Measurements from ENCODE around the gene RETREG2.
"Not testable (repeated sequence)": the region's sequence is repeated elsewhere in the genome, so short reads cannot be mapped to it uniquely, and the experiment has no call there.

RETREG2 gene

DNA sequence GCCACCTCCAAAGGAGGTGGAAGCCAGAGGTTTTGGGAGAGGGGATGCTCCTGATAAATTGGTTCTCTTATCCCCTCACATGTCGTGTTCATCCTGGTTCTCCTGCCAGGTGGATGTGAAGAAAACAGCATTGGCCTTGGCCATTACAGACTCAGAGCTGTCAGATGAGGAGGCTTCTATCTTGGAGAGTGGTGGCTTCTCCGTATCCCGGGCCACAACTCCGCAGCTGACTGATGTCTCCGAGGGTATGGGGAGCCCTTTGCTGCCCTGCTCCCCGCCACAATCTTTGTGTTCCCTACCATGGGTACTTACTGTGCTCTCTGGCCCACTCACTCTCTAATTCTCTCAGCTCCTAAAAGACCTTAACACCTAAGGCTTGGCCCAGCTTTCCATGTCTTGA, 3.5 kb downstream of the RETREG2 start:
- in situ Hi-C loops (cut with HindIII; ENCODE audit: low pct_ligation_motif_present, low pct_unique_long_range_greater_than_20kb, low sequenced_read_pairs), result no loop called here
- no peak for DNase-seq

DNA sequence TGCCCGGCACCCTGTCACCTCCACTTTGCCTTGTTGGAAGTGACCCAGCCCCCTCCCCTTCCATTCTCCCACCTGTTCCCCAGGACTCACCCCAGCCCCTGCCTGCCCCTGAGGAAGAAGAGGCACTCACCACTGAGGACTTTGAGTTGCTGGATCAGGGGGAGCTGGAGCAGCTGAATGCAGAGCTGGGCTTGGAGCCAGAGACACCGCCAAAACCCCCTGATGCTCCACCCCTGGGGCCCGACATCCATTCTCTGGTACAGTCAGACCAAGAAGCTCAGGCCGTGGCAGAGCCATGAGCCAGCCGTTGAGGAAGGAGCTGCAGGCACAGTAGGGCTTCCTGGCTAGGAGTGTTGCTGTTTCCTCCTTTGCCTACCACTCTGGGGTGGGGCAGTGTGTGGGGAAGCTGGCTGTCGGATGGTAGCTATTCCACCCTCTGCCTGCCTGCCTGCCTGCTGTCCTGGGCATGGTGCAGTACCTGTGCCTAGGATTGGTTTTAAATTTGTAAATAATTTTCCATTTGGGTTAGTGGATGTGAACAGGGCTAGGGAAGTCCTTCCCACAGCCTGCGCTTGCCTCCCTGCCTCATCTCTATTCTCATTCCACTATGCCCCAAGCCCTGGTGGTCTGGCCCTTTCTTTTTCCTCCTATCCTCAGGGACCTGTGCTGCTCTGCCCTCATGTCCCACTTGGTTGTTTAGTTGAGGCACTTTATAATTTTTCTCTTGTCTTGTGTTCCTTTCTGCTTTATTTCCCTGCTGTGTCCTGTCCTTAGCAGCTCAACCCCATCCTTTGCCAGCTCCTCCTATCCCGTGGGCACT, 4.5 kb downstream of the RETREG2 start:
- in situ Hi-C loops (cut with HindIII; ENCODE audit: low pct_ligation_motif_present, low pct_unique_long_range_greater_than_20kb, low sequenced_read_pairs), result no loop called here
- no peak for DNase-seq

- DNase-seq, result no peak
- in situ Hi-C loops (cut with HindIII; ENCODE audit: low pct_ligation_motif_present, low pct_unique_long_range_greater_than_20kb, low sequenced_read_pairs), result no loop called here
These were observed 5.2 kb downstream of the RETREG2 start for GRCh38 chr2:219183151-219183772.

DNA sequence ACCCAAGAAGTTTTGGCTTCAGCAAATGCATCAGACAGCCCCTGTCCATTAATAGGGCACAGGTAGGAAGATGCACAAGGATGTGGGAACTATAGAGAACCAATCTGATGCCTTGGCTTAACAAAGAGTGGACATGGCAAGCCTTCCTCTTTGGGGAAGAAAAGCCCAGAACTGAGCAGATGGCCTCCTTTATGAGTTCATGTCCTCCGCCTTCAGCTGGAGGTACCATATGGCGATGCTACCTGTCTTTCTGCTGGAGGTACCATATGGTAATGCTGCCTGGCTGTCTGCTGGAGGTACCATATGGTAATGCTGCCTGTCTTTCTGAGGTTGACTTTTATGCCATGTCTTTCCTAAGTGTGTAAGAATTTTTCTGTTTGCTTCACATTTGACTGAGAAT, 6.0 kb downstream of the RETREG2 start:
- in situ Hi-C loops (cut with HindIII; ENCODE audit: low pct_ligation_motif_present, low pct_unique_long_range_greater_than_20kb, low sequenced_read_pairs), result no loop called here
- no peak for DNase-seq

- in situ Hi-C loops (cut with HindIII; ENCODE audit: low pct_ligation_motif_present, low pct_unique_long_range_greater_than_20kb, low sequenced_read_pairs), result no loop called here
- DNase-seq, result no peak
These were observed 8.8 kb downstream of the RETREG2 start for GRCh38 chr2:219186754-219187456.

GRCh38 chr2:219197388-219197787, 19.3 kb downstream of the RETREG2 start:
- in situ Hi-C loops (cut with HindIII; ENCODE audit: low pct_ligation_motif_present, low pct_unique_long_range_greater_than_20kb, low sequenced_read_pairs), result no loop called here
- DNase-seq, result no peak

- in situ Hi-C loops (cut with HindIII; ENCODE audit: low pct_ligation_motif_present, low pct_unique_long_range_greater_than_20kb, low sequenced_read_pairs), result no loop called here
These were observed 20.9 kb downstream of the RETREG2 start for GRCh38 chr2:219198974-219199373.

GRCh38 chr2:219199470-219200211, 21.6 kb downstream of the RETREG2 start:
- in situ Hi-C loops (cut with HindIII; ENCODE audit: low pct_ligation_motif_present, low pct_unique_long_range_greater_than_20kb, low sequenced_read_pairs), result no loop called here

More at GRCh38 chr2:219198974-219199373, 20.9 kb downstream of the RETREG2 start:
- DNase-seq, result no peak

DNA sequence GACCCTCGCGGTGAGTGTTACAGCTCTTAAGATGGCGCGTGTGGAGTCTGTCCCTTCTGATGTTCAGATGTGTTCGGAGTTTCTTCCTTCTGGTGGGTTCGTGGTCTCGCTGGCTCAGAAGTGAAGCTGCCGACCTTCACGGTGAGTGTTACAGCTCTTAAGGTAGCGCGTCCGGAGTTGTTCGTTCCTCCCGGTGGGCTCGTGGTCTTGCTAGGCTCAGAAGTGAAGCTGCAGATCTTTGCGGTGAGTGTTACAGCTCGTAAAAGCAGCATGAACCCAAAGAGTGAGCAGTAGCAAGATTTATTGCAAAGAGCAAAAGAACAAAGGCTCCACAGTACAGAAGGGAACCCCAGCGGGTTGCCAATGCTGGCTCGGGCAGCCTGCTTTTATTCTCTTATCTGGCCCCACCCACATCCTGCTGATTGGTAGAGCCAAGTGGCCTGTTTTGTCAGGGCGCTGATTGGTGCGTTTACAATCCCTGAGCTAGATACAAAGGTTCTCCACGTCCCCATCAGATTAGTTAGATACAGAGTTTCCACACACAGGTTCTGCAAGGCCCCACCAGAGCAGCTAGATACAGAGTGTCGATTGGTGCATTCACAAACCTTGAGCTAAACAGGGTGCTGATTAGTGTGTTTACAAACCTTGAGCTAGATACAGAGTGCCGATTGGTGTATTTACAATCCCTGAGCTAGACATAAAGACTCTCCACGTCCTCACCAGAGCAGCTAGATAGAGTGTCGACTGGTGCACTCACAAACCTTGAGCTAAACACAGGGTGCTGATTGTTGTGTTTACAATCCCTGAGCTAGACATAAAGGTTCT, 22.6 kb downstream of the RETREG2 start:
- DNase-seq; in situ Hi-C loops (cut with HindIII; ENCODE audit: low pct_ligation_motif_present, low pct_unique_long_range_greater_than_20kb, low sequenced_read_pairs): not testable (repeated sequence)

More at GRCh38 chr2:219199470-219200211, 21.6 kb downstream of the RETREG2 start:
- DNase-seq, result no peak

- in situ Hi-C loops (cut with HindIII; ENCODE audit: low pct_ligation_motif_present, low pct_unique_long_range_greater_than_20kb, low sequenced_read_pairs); DNase-seq: not testable (repeated sequence)
These were observed 23.3 kb downstream of the RETREG2 start for GRCh38 chr2:219201331-219201730.

- in situ Hi-C loops (cut with HindIII; ENCODE audit: low pct_ligation_motif_present, low pct_unique_long_range_greater_than_20kb, low sequenced_read_pairs), result no loop called here
- no peak for DNase-seq
These were observed 26.5 kb downstream of the RETREG2 start for GRCh38 chr2:219204425-219205164.

GRCh38 chr2:219205165-219205538, 27.1 kb downstream of the RETREG2 start:
- in situ Hi-C loops (cut with HindIII; ENCODE audit: low pct_ligation_motif_present, low pct_unique_long_range_greater_than_20kb, low sequenced_read_pairs), result no loop called here

GRCh38 chr2:219205981-219206327, 27.9 kb downstream of the RETREG2 start:
- no peak for DNase-seq
- in situ Hi-C loops (cut with HindIII; ENCODE audit: low pct_ligation_motif_present, low pct_unique_long_range_greater_than_20kb, low sequenced_read_pairs), result no loop called here

More at GRCh38 chr2:219205165-219205538, 27.1 kb downstream of the RETREG2 start:
- DNase-seq, result no peak

DNA sequence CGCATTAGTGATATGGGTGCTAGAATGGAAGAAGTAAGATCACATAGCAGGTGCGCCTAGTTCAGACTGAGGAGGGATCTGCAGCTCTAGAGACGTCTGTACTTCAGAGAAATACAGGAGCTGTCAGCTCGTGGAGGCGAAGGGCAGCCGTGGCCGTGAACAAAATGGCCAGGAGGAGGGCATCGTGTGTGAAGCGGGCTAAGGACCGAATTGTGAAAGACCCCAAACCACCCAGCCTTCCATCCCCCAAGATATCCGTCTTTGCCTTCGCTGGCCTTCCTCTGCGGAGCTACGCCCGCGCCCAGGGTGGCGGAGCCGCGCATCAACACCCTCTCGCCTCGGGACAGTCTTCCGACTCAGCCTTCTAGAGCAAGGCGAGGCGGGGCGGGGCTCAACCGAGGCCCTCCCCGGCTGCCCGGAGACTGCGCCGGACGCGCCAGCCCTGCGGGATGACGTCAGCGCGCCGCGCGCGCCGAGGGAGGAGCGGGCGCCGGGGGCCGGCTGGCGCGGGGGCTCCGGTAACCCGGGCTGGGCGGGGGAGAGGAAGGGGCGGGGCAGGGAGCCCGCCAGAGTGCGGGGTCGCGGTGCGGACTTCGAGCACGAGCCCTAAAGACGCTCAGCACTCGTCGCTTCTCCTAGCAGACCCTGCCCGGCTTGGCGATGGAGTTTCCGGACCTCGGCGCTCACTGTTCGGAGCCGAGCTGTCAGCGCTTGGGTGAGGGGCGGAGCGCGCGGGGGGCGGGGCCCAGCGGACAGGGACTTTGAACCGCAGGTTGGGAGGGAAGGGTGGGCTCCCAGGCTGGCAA, 28.5 kb downstream of the RETREG2 start, which contains the start of gene ZFAND2B:
Gene ZFAND2B, plus strand, starts transcription at position 455 of the 806 bp plus-strand sequence. Its CDS starts 206 bp downstream, at position 661.
- in situ Hi-C loops (cut with HindIII; ENCODE audit: low pct_ligation_motif_present, low pct_unique_long_range_greater_than_20kb, low sequenced_read_pairs), result no loop called here
- DNase-seq, result peak; percentile 96

DNA sequence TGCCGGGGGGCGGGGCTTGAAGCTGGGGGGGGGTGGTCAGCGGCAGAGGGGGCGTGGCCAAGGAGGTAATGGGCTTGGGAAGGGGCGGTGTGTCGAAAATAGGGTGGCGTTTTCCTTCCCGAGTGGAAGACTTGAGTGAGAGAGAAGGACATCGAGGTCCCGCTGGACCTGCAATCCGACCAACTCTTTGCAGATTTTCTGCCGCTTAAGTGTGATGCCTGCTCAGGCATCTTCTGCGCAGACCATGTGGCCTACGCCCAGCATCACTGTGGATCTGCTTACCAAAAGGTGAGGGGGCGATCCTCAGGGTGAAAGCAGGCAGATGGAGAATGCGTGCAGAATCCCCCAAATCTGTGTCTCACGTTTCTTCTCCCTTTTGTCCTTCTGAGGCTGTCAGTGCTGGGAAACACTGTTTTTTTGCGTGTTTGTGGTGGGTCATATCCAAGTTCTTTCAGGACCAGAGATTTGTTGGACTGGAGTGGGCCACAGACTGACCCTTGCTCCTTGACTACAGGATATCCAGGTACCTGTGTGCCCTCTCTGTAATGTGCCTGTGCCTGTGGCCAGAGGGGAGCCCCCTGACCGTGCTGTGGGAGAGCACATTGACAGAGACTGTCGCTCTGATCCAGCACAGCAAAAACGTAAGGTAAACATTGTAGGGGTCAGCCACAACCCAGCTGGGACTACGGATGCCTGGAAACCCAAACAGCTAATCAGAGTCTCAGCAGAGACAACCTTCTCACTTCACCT, 29.2 kb downstream of the RETREG2 start:
- in situ Hi-C loops (cut with HindIII; ENCODE audit: low pct_ligation_motif_present, low pct_unique_long_range_greater_than_20kb, low sequenced_read_pairs), result no loop called here
- no peak for DNase-seq
